GM12878 (cell line): ENCODE measurements around the gene CORO1C. TPM values are rescaled to one million over a fixed set of nuclear protein-coding genes. Genes with fewer than 3 reads are reported as not detected.

Experiments used
- CUX1 ChIP-seq: IDR thresholded peaks from 2 replicates; pipeline ENCODE4 v1.6.1; 2012; ENCODE audit warnings: improper control_type of control experiment, low read depth, low read length; ENCODE audit not compliant: insufficient replicate concordance
- ETV6 ChIP-seq, 2 experiments: fragments of 450-650 bp in 1 of 2; IDR thresholded peaks in 1 of 2; conservative IDR thresholded peaks in 1 of 2; 2 replicates each; pipeline ENCODE4 v1.6.1; 2014; ENCODE audit warnings: antibody characterized with exemption in 1 of 2, borderline replicate concordance in 1 of 2, low read depth in 1 of 2, mild to moderate bottlenecking in 1 of 2, moderate library complexity in 1 of 2
- HCFC1 ChIP-seq: fragments of 150-350 bp; IDR thresholded peaks from 2 replicates; pipeline ENCODE4 v1.6.1; 2014; ENCODE audit warnings: low read length
- IRF5 ChIP-seq: fragments of 450-650 bp; IDR thresholded peaks from 2 replicates; pipeline ENCODE4 v1.6.1; 2017; ENCODE audit warnings: borderline replicate concordance
- JUNB ChIP-seq: IDR thresholded peaks from 2 replicates; pipeline ENCODE4 v1.6.1; 2016; ENCODE audit warnings: antibody characterized with exemption, mild to moderate bottlenecking
- MEF2A ChIP-seq: IDR thresholded peaks from 2 replicates; pipeline ENCODE4 v1.6.1; 2011; ENCODE audit warnings: low read depth, mild to moderate bottlenecking, low read length, moderate library complexity; ENCODE audit not compliant: insufficient read depth
- MTA3 ChIP-seq: IDR thresholded peaks from 2 replicates; pipeline ENCODE4 v1.6.1; 2012; ENCODE audit warnings: low read length, inconsistent platforms, borderline replicate concordance
- MYC ChIP-seq: IDR thresholded peaks from 2 replicates; pipeline ENCODE4 v1.6.1; 2011; ENCODE audit warnings: mild to moderate bottlenecking, low read length, moderate library complexity, inconsistent platforms; ENCODE audit not compliant: insufficient read depth, insufficient replicate concordance, insufficient read length, severe bottlenecking
- NBN ChIP-seq: fragments of 450-650 bp; IDR thresholded peaks from 2 replicates; pipeline ENCODE4 v1.6.1; 2016
- NFXL1 ChIP-seq: fragments of 450-650 bp; IDR thresholded peaks from 2 replicates; pipeline ENCODE4 v1.6.1; 2017; ENCODE audit warnings: antibody characterized with exemption, mild to moderate bottlenecking, borderline replicate concordance
- NRF1 ChIP-seq: conservative IDR thresholded peaks from 2 replicates; pipeline ENCODE4 v1.6.1; 2011; ENCODE audit warnings: mild to moderate bottlenecking, low read depth, low read length, improper control_type of control experiment
- SP1 ChIP-seq: IDR thresholded peaks from one replicate; pipeline ENCODE4 v1.6.1; 2011; ENCODE audit warnings: low read depth, low read length
- SREBF2 ChIP-seq: IDR thresholded peaks from 2 replicates; pipeline ENCODE4 v1.6.1; 2012; ENCODE audit warnings: mild to moderate bottlenecking, low read length
- STAT3 ChIP-seq: IDR thresholded peaks from 2 replicates; pipeline ENCODE4 v1.6.1; 2011; ENCODE audit warnings: low read depth, low read length, improper control_type of control experiment
- SUPT20H ChIP-seq: IDR thresholded peaks from 2 replicates; pipeline ENCODE4 v1.6.1; 2011; ENCODE audit warnings: low read depth, mild to moderate bottlenecking, low read length, moderate library complexity, borderline replicate concordance; ENCODE audit not compliant: control insufficient read depth
- TCF12 ChIP-seq: IDR thresholded peaks from 2 replicates; pipeline ENCODE4 v1.6.1; 2011; ENCODE audit warnings: low read depth, mild to moderate bottlenecking, low read length
- TCF3 ChIP-seq: IDR thresholded peaks from 2 replicates; pipeline ENCODE4 v1.6.1; 2012; ENCODE audit warnings: low read depth, mild to moderate bottlenecking, low read length, borderline replicate concordance; ENCODE audit not compliant: insufficient read depth
- YY1 ChIP-seq: IDR thresholded peaks from 2 replicates; pipeline ENCODE4 v1.6.1; 2011; ENCODE audit warnings: low read depth, mild to moderate bottlenecking, low read length
- polyA plus RNA-seq, 11 experiments: library from polyadenylated mRNA; depleted of rRNA in 4 of 11; unstranded in 6 of 11; stranded (reverse) in 5 of 11; fragments of >200 nt; fragmentation: Nextera tagmentation in 4 of 11; fragmentation: Illumina TruSeq in 1 of 11; extraction: Ambion mirVana in 4 of 11; extraction: Trizol in 1 of 11; gene quantifications; 1 replicate in 1 of 11; 2 replicates in 10 of 11; pipeline versions ENCODE4 v1.2.1 to v1.2.3, GENCODE V29; 2011 to 2016; ENCODE audit warnings: inconsistent platforms in 2 of 11, missing spikeins in 2 of 11, low read depth in 1 of 11
- total RNA-seq, 4 experiments: library from RNA; depleted of rRNA in 3 of 4; stranded (reverse); fragments of >200 nt in 3 of 4; fragmentation: Illumina TruSeq in 1 of 4; extraction: Trizol in 1 of 4; gene quantifications; 2 replicates each; pipeline versions ENCODE4 v1.2.1 to v1.2.3, GENCODE V29; 2013 to 2021
- TF ChIP-seq, protein P1 (sequence below): IDR thresholded peaks from 2 replicates; pipeline ENCODE4 v1.6.1; 2012; ENCODE audit warnings: low read depth, low read length, improper control_type of control experiment
- TF ChIP-seq, protein P2 (sequence below): fragments of 450-650 bp; conservative IDR thresholded peaks from 2 replicates; pipeline ENCODE4 v1.6.1; 2017; ENCODE audit warnings: mild to moderate bottlenecking, moderate library complexity
- TF ChIP-seq, protein P3 (sequence below): IDR thresholded peaks from 2 replicates; pipeline ENCODE4 v1.6.1; 2011; ENCODE audit warnings: borderline replicate concordance, low read depth, mild to moderate bottlenecking, moderate library complexity, mixed read lengths, low read length; ENCODE audit not compliant: insufficient read depth; ENCODE audit errors: extremely low read length

The CORO1C gene
- total and polyA plus RNA-seq, 10 of the 15 experiments (the other 5 are each of a cell fraction or from before 2014, with no cell fraction given), result 52.7 to 254 (median 171) TPM

DNA sequence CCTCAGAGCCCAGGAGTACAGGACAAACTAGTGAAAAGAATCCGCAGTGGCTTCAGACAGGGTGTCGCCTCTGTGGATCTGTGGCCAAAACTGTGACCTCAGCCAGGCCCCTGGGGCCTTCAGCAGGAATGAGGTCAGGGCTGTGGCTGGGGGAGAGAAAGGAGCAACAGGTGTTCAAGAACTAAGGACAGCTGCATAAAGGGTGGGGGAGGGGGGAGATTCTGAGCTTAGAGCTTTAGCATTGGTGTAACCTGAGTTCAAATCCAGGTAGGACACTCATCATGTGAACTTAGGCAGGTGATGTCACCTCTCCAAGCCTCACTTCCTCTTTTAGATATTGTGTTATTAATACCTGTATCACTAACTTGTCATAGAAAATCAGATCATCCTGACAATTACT is 40.9 kb upstream of the CORO1C start (continued):
- TF ChIP-seq, protein P1, sequence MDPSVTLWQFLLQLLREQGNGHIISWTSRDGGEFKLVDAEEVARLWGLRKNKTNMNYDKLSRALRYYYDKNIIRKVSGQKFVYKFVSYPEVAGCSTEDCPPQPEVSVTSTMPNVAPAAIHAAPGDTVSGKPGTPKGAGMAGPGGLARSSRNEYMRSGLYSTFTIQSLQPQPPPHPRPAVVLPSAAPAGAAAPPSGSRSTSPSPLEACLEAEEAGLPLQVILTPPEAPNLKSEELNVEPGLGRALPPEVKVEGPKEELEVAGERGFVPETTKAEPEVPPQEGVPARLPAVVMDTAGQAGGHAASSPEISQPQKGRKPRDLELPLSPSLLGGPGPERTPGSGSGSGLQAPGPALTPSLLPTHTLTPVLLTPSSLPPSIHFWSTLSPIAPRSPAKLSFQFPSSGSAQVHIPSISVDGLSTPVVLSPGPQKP, result no peak
- TF ChIP-seq SREBF2 (no peak), JUNB (peak; percentile 67), NRF1 (no peak), IRF5 (no peak), MEF2A (no peak), NBN (no peak), NFXL1 (no peak), ETV6 (conservative IDR thresholded peaks at IDR 0.05 in 1 of 2, IDR thresholded peaks at IDR 0.05 in 1 of 2; ENCODE audit: borderline replicate concordance in 1 of 2, low read depth in 1 of 2) (no peak), SP1 (no peak), MYC (no peak), HCFC1 (no peak), STAT3 (no peak), YY1 (no peak), MTA3 (no peak), CUX1 (peak; percentile 40), TCF3 (peak; percentile 91), TCF12 (peak; percentile 99), SUPT20H (no peak)
- TF ChIP-seq, protein P2, sequence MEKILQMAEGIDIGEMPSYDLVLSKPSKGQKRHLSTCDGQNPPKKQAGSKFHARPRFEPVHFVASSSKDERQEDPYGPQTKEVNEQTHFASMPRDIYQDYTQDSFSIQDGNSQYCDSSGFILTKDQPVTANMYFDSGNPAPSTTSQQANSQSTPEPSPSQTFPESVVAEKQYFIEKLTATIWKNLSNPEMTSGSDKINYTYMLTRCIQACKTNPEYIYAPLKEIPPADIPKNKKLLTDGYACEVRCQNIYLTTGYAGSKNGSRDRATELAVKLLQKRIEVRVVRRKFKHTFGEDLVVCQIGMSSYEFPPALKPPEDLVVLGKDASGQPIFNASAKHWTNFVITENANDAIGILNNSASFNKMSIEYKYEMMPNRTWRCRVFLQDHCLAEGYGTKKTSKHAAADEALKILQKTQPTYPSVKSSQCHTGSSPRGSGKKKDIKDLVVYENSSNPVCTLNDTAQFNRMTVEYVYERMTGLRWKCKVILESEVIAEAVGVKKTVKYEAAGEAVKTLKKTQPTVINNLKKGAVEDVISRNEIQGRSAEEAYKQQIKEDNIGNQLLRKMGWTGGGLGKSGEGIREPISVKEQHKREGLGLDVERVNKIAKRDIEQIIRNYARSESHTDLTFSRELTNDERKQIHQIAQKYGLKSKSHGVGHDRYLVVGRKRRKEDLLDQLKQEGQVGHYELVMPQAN, result no peak
- TF ChIP-seq, protein P3, sequence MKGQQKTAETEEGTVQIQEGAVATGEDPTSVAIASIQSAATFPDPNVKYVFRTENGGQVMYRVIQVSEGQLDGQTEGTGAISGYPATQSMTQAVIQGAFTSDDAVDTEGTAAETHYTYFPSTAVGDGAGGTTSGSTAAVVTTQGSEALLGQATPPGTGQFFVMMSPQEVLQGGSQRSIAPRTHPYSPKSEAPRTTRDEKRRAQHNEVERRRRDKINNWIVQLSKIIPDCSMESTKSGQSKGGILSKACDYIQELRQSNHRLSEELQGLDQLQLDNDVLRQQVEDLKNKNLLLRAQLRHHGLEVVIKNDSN, result no peak
